A673 (cell line): ENCODE data around the gene TFF1. TPM values are rescaled to one million over a fixed set of nuclear protein-coding genes. Genes with fewer than 3 reads are reported as not detected.

Experiments used
- BruUV-seq: library from RNA; stranded (reverse); fragments of 400-500 nt; replicated peaks from 2 replicates; lab custom pipeline; 2021; lab: Mats Ljungman, UMichigan
- CTCF ChIA-PET: fragments of 300-600 bp; sonication (Branson Sonifier 250); formaldehyde crosslinking; loops from one replicate; lab custom pipeline; 2022; ENCODE audit warnings: antibody characterized with exemption; lab: Charles Lee
- POLR2A ChIA-PET: fragments of 300-600 bp; sonication (Branson Sonifier 250); formaldehyde crosslinking; loops from one replicate; lab custom pipeline; 2022; ENCODE audit warnings: antibody characterized with exemption; ENCODE audit not compliant: low non-redundant PET; lab: Charles Lee
- DNase-seq: peaks from one replicate; pipeline ENCODE4 v3.0.0-alpha.2; 2015; ENCODE audit warnings: low spot score
- H3K27ac ChIP-seq: fragments of 200-600 bp; sonication (generic); 2 replicates; pipeline ENCODE4 v1.5.1; 2016; ENCODE audit warnings: mixed run types, low read depth, mild to moderate bottlenecking, mixed read lengths, antibody characterized with exemption, low read length; ENCODE audit not compliant: poor library complexity, severe bottlenecking
- H3K27me3 ChIP-seq: fragments of 200-600 bp; sonication (generic); replicated peaks from 2 replicates; pipeline ENCODE4 v1.6.1; 2017; ENCODE audit warnings: mixed run types, low read depth, mild to moderate bottlenecking, mixed read lengths, antibody characterized with exemption, low read length; ENCODE audit not compliant: insufficient read depth, poor library complexity
- H3K36me3 ChIP-seq: fragments of 200-600 bp; sonication (generic); 2 replicates; pipeline ENCODE4 v1.6.1; 2016; ENCODE audit warnings: mixed run types, mild to moderate bottlenecking, mixed read lengths, antibody characterized with exemption, low read length; ENCODE audit not compliant: insufficient read depth, poor library complexity, severe bottlenecking
- H3K4me1 ChIP-seq: fragments of 200-600 bp; sonication (generic); 2 replicates; pipeline ENCODE4 v1.6.1; 2017; ENCODE audit warnings: mixed run types, mild to moderate bottlenecking, mixed read lengths, antibody characterized with exemption, low read length; ENCODE audit not compliant: insufficient read depth, poor library complexity, severe bottlenecking
- H3K4me3 ChIP-seq: fragments of 200-600 bp; sonication (generic); 2 replicates; pipeline ENCODE4 v1.5.1; 2016; ENCODE audit warnings: low read depth, mixed run types, mild to moderate bottlenecking, mixed read lengths, low read length; ENCODE audit not compliant: poor library complexity, severe bottlenecking
- H3K9me3 ChIP-seq: fragments of 200-600 bp; sonication (generic); 2 replicates; pipeline ENCODE4 v1.6.1; 2016; ENCODE audit warnings: mixed run types, low read depth, mild to moderate bottlenecking, mixed read lengths, antibody characterized with exemption, low read length; ENCODE audit not compliant: poor library complexity, severe bottlenecking
- EZH2 ChIP-seq: fragments of 200-600 bp; sonication (generic); IDR thresholded peaks from 2 replicates; pipeline ENCODE4 v1.6.1; 2017; ENCODE audit warnings: borderline replicate concordance, low read depth, mild to moderate bottlenecking, mixed read lengths, antibody characterized with exemption, low read length; ENCODE audit not compliant: poor library complexity, severe bottlenecking
- intact Hi-C: fragments of 100-400 bp; cut with micrococcal nuclease; formaldehyde crosslinking; loops from one replicate; pipeline ENCODE4 v1.10.0; 2022; ENCODE audit not compliant: unreplicated experiment
- total RNA-seq: library from RNA; stranded (reverse); gene quantifications from 2 replicates; pipeline ENCODE4 v1.2.3, GENCODE V29; 2021
- TF ChIP-seq, protein P1 (sequence below): fragments of 300-800, 200-600 bp; sonication (generic); conservative IDR thresholded peaks from 2 replicates; pipeline ENCODE4 v1.5.1; 2017; ENCODE audit warnings: low read depth, mild to moderate bottlenecking, antibody characterized with exemption, low read length, moderate library complexity, mixed read lengths

TFF1 gene
- total RNA-seq, 1 experiment from 2014 or later = not detected

DNA sequence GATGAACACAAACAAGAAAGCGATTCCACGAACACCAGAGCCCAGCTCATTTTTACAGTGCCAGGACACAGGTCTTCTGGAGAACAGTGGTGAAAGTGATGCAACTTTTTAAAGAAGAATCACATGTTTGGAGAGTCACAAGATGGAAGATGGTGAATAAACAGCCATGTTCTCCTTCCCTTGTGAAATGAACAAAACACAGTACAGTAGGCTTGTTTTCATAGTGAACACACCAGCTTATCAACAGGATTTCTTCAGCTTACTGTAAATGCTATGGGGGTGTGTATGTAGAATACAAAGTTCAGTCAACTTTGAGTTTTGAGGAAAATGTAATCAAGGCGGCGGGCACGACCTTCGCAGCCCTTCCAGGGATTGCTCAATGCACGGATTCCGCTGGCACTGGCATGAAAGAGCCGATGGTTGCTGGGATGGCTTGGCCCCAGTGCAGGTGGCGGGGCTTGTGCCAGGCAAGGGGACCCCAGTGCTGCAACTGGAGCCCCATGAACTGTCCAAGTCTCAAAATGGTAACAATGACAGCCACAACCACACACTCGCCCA lies 19.8 kb upstream of the TFF1 start:
- no peaks in the 10 kb centered on the region for H3K36me3 ChIP-seq
- no TSS peak for BruUV-seq
- H3K27ac ChIP-seq = no peak overlapping the region
- POLR2A ChIA-PET = no interaction called here
- no peak for DNase-seq
- no peak overlapping the region for H3K4me3 ChIP-seq
- CTCF ChIA-PET = no interaction called here
- H3K27me3 ChIP-seq = no peaks in the 10 kb centered on the region
- H3K4me1 ChIP-seq = peaks cover 7% of the 10 kb centered on the region
- intact Hi-C loops = no loop called here
- H3K9me3 ChIP-seq = no peaks in the 10 kb centered on the region
- TF ChIP-seq, protein P1, sequence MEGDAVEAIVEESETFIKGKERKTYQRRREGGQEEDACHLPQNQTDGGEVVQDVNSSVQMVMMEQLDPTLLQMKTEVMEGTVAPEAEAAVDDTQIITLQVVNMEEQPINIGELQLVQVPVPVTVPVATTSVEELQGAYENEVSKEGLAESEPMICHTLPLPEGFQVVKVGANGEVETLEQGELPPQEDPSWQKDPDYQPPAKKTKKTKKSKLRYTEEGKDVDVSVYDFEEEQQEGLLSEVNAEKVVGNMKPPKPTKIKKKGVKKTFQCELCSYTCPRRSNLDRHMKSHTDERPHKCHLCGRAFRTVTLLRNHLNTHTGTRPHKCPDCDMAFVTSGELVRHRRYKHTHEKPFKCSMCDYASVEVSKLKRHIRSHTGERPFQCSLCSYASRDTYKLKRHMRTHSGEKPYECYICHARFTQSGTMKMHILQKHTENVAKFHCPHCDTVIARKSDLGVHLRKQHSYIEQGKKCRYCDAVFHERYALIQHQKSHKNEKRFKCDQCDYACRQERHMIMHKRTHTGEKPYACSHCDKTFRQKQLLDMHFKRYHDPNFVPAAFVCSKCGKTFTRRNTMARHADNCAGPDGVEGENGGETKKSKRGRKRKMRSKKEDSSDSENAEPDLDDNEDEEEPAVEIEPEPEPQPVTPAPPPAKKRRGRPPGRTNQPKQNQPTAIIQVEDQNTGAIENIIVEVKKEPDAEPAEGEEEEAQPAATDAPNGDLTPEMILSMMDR = no peak
- no peak for TF ChIP-seq EZH2

DNA sequence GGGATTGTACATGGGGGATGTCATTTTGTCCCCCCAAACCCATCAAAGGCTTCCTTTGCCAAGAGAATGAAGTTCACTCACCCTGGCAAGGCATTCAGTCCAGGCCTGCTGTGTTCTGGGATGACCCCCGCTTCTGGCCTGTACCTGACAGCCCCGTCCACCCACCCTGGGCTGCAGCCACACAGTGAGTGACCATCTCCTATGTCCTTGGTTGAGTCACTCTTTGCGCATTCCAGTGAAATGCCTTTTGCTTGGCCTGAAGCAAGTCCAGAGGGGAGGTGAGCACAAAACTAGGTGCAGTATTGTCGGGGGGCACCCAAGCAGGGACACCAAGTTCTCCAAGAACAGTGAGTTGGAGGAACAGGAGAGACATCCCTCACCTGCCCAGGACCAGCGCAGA lies 19.3 kb upstream of the TFF1 start:
- no peaks in the 10 kb centered on the region for H3K9me3 ChIP-seq
- no peaks in the 10 kb centered on the region for H3K27me3 ChIP-seq
- no peak overlapping the region for H3K4me3 ChIP-seq
- H3K27ac ChIP-seq = no peak overlapping the region
- H3K4me1 ChIP-seq = peaks cover 7% of the 10 kb centered on the region
- DNase-seq = no peak
- POLR2A ChIA-PET = no interaction called here
- TF ChIP-seq, protein P1 = no peak
- TF ChIP-seq EZH2 = no peak
- no peaks in the 10 kb centered on the region for H3K36me3 ChIP-seq
- intact Hi-C loops = no loop called here
- no TSS peak for BruUV-seq
- CTCF ChIA-PET = no interaction called here

DNA sequence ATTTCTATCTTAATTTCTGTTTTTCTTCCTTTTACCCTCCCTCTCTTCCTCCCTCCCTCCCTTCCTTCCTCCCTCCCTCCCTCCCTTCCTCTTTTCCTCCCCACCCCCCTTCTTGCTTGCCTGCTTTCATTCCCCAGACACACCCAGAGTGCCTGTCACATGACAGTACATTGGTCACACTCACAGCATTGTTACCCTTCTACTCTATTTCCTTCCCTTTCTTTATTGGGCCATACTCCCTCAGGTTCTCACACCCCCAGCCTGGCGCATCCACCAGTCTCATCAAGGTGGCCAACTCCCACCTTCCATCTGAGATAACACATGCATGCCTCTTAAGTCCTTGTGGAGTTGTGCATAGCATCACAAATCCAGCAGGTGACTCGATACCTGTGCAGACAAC lies 18.7 kb upstream of the TFF1 start:
- DNase-seq = no peak
- Histone ChIP-seq H3K36me3 (no peaks in the 10 kb centered on the region), H3K27ac (no peak overlapping the region), H3K9me3 (no peaks in the 10 kb centered on the region), H3K4me3 (no peak overlapping the region), H3K27me3 (no peaks in the 10 kb centered on the region), H3K4me1 (peaks cover 7% of the 10 kb centered on the region)
- BruUV-seq = no TSS peak
- ChIA-PET POLR2A (no interaction called here), CTCF (no interaction called here)
- intact Hi-C loops = no loop called here
- no peak for TF ChIP-seq EZH2

DNA sequence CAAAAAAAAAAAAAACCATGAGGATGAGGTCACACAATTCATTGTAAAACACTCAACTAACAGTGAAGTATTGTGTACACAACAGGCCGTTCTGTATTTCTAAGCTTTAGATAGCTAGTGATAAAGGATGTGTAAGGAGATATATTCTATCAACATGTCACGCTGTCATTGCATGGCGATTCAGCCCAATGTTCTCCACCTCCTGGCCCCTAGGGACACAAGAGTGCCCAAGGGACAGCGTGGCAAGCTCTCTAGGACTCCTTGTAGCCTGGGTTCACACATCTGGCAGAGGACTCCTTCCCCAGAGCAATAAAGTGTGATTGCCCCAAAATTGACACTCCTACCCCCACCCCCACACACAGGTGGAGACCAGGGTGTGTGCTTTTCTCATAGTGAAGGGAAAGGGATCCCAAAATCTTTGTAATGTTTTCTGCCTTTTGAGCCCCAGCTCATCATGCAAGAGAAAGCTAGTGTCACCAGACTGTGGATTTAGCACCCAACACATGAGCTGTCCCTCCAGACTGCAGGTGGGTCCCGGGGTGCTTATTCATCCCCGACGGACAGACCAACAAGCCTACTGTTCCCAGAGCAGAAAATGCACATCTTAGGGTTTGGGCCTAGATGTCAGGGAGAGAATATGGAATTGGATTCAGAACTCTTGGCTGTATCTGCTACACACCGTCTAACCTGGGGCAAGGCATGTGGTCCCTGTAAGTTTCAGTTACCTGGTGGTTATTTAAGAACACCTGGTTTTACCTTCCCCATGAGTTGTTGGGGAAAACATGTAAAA lies 18.0 kb upstream of the TFF1 start:
- Histone ChIP-seq H3K4me3 (no peak overlapping the region), H3K27me3 (no peaks in the 10 kb centered on the region), H3K9me3 (no peaks in the 10 kb centered on the region), H3K27ac (no peak overlapping the region), H3K36me3 (no peaks in the 10 kb centered on the region), H3K4me1 (peaks cover 7% of the 10 kb centered on the region)
- BruUV-seq = no TSS peak
- CTCF ChIA-PET = interaction anchor here (0.5 kb wide), 1 partner anchor 75 kb away, joined by 5 read pairs; no protein-coding TSS in a partner anchor
- TF ChIP-seq, protein P1 = no peak
- TF ChIP-seq EZH2 = no peak
- POLR2A ChIA-PET = no interaction called here
- no peak for DNase-seq
- intact Hi-C loops = no loop called here
